ENCODE measurements around the gene COPS3. TPM values are rescaled to one million over a fixed set of nuclear protein-coding genes. Genes with fewer than 3 reads are reported as not detected.

COPS3 gene
- total RNA-seq, 3 donors from 2014 or later, result 35.9 to 60.5 (median 42.2) TPM

- Histone ChIP-seq H3K9me3 (no peaks in the 10 kb centered on the region), H3K4me1 (ENCODE audit: low read depth) (peaks cover 19% of the 10 kb centered on the region), H3K36me3 (ENCODE audit: low read depth) (no peaks in the 10 kb centered on the region), H3K4me3 (no peak overlapping the region)
- no peak for ATAC-seq
- intact Hi-C loops (cut with DNase I, micrococcal nuclease), result no loop called here
- DNase-seq, result no peak
- no peak for TF ChIP-seq CTCF (IDR thresholded peaks at IDR 0.05)
These were observed 73.0 kb downstream of the COPS3 start for GRCh38 chr17:17207998-17208397.

- no peak for DNase-seq
- peaks cover 19% of the 10 kb centered on the region for H3K4me1 ChIP-seq (ENCODE audit: low read depth)
- TF ChIP-seq CTCF (IDR thresholded peaks at IDR 0.05), result no peak
- ATAC-seq, result no peak
- H3K9me3 ChIP-seq, result no peaks in the 10 kb centered on the region
- intact Hi-C loops (cut with DNase I, micrococcal nuclease), result no loop called here
- no peaks in the 10 kb centered on the region for H3K36me3 ChIP-seq (ENCODE audit: low read depth)
- no peak overlapping the region for H3K4me3 ChIP-seq
These were observed 74.1 kb downstream of the COPS3 start for GRCh38 chr17:17206913-17207335.

- intact Hi-C loops (cut with DNase I, micrococcal nuclease), result no loop called here
- DNase-seq (peak; percentile 92 to 94 (median 94)), ATAC-seq (peak; percentile 91)
- no peak for TF ChIP-seq CTCF (IDR thresholded peaks at IDR 0.05)
- H3K4me1 ChIP-seq (ENCODE audit: low read depth), result peaks cover 19% of the 10 kb centered on the region
- no peak within 1 kb of the TSS for H3K4me3 ChIP-seq
- no peaks in the 10 kb centered on the region for H3K9me3 ChIP-seq
- H3K36me3 ChIP-seq (ENCODE audit: low read depth), result no peaks in the 10 kb centered on the region
These were observed 74.7 kb downstream of the COPS3 start, which contains the start of gene PLD6 for GRCh38 chr17:17206124-17206912. Gene PLD6, minus strand, starts transcription at chr17:17206333. Its CDS starts 47 bp downstream, at chr17:17206286.

- Histone ChIP-seq H3K4me3 (no peak overlapping the region), H3K4me1 (ENCODE audit: low read depth) (peaks cover 19% of the 10 kb centered on the region), H3K9me3 (no peaks in the 10 kb centered on the region), H3K36me3 (ENCODE audit: low read depth) (no peaks in the 10 kb centered on the region)
- intact Hi-C loops (cut with DNase I, micrococcal nuclease), result no loop called here
- peak; percentile 68 to 82 (median 81) for DNase-seq
- TF ChIP-seq CTCF (IDR thresholded peaks at IDR 0.05), result no peak
- peak; percentile 62 for ATAC-seq
These were observed 75.5 kb downstream of the COPS3 start for GRCh38 chr17:17205368-17206123.

- ATAC-seq, result no peak
- intact Hi-C loops (cut with DNase I, micrococcal nuclease), result no loop called here
- TF ChIP-seq CTCF (IDR thresholded peaks at IDR 0.05), result no peak
These were observed 76.3 kb downstream of the COPS3 start for GRCh38 chr17:17204635-17205231.

More at GRCh38 chr17:17204635-17205231, 76.3 kb downstream of the COPS3 start:
- Histone ChIP-seq H3K4me3 (no peak overlapping the region), H3K36me3 (ENCODE audit: low read depth) (no peaks in the 10 kb centered on the region), H3K4me1 (ENCODE audit: low read depth) (peaks cover 19% of the 10 kb centered on the region), H3K9me3 (no peaks in the 10 kb centered on the region)
- DNase-seq, result peak in 1 of 3 donors; percentile 49

Data from mucosa of descending colon (tissue), 3 donors.